GM20000 (cell line): ENCODE measurements around the gene PDX1.
A peak's percentile ranks its signal among the peaks of the same experiment; 100 is the strongest.

Experiments
- DNase-seq: peaks from one replicate; pipeline ENCODE4 v3.0.0; 2012; ENCODE audit warnings: low spot score
- CTCF ChIP-seq: IDR thresholded peaks from 2 replicates; pipeline ENCODE4 v1.5.1; 2012; ENCODE audit warnings: mild to moderate bottlenecking, control low read depth; ENCODE audit errors: extremely low read depth, missing control alignments

PDX1 gene

DNA sequence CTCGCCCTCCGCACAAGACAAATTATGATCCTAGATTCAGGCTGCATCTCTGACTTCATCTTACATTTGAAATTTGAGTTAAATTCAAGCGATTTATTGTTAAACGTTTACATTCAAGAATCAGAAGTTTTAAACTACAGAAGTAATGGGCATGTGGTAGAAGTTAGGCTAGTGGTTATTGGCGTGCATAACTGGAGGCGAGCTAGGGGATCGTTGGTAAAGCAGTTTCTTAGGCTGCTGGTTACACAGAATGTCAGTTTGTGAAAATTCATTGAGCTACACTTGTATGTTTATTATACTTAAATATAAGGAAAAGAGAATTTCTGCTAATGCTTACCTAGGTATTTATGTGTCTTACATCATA is 50.0 kb downstream of the PDX1 start:
- no peak for TF ChIP-seq CTCF
- DNase-seq: no peak

GRCh38 chr13:27970382-27971235 is 50.8 kb downstream of the PDX1 start:
- DNase-seq: peak; percentile 31
- TF ChIP-seq CTCF: no peak

- no peak for DNase-seq
- TF ChIP-seq CTCF: no peak
Measured at GRCh38 chr13:27971236-27971645, 51.4 kb downstream of the PDX1 start.

- no peak for DNase-seq
- TF ChIP-seq CTCF: no peak
Measured at GRCh38 chr13:27971776-27972477, 52.1 kb downstream of the PDX1 start.

GRCh38 chr13:27972478-27972820 is 52.6 kb downstream of the PDX1 start:
- TF ChIP-seq CTCF: no peak

DNA sequence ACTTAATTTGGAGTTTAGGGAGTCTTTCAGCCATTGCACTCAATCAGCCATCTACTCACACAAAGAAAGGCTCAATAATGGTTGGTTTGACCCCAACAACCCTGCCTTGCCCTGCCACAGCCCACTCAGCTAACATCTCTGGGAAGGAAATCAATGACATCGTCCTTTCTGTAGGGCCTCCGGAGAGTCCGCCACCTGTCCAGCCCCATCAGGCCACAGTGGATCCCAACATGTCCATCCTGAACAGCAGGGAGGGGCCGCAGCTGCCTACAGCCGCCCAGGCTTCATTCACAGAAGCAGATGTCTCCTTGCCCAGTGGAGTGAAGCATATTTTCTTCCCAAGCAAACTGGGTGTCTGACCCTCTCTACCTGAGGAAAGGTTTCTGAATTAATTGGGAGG is 53.5 kb downstream of the PDX1 start:
- TF ChIP-seq CTCF: no peak
- DNase-seq: no peak

More at GRCh38 chr13:27972478-27972820, 52.6 kb downstream of the PDX1 start:
- no peak for DNase-seq

GRCh38 chr13:27973961-27974662 is 54.3 kb downstream of the PDX1 start:
- no peak for DNase-seq
- TF ChIP-seq CTCF: no peak
